KMS-11 (cell line): Measurements from ENCODE around the gene PTGDS.

Experiments used
- H2AFZ ChIP-seq: fragments of 200-600 bp; sonication (generic); 2 replicates; pipeline ENCODE4 v1.6.1; 2016; ENCODE audit warnings: antibody characterized with exemption, mixed run types, low read depth
- H3K27ac ChIP-seq: fragments of 200-600 bp; sonication (generic); 2 replicates; pipeline ENCODE4 v1.6.1; 2016; ENCODE audit warnings: mild to moderate bottlenecking, mixed run types
- H3K27me3 ChIP-seq: fragments of 200-600 bp; sonication (generic); 2 replicates; pipeline ENCODE4 v1.6.1; 2017; ENCODE audit warnings: mild to moderate bottlenecking, low read depth, mixed run types, moderate library complexity; ENCODE audit not compliant: insufficient read depth
- H3K36me3 ChIP-seq: fragments of 200-600 bp; sonication (generic); 2 replicates; pipeline ENCODE4 v1.6.1; 2017; ENCODE audit warnings: mild to moderate bottlenecking, mixed run types; ENCODE audit not compliant: insufficient read depth
- H3K4me1 ChIP-seq: fragments of 200-600 bp; sonication (generic); 2 replicates; pipeline ENCODE4 v1.6.1; 2016; ENCODE audit warnings: mild to moderate bottlenecking, low read depth, mixed run types; ENCODE audit not compliant: poor library complexity, severe bottlenecking
- H3K4me2 ChIP-seq: fragments of 200-600 bp; sonication (generic); 2 replicates; pipeline ENCODE4 v1.7.0; 2016; ENCODE audit warnings: mild to moderate bottlenecking, mixed run types
- H3K4me3 ChIP-seq: fragments of 200-600 bp; sonication (generic); IDR thresholded peaks from 2 replicates; pipeline ENCODE4 v1.6.1; 2017; ENCODE audit warnings: low read depth, low read length, mixed read lengths; ENCODE audit not compliant: insufficient read depth
- H3K79me2 ChIP-seq: fragments of 200-600 bp; sonication (generic); 2 replicates; pipeline ENCODE4 v1.6.1; 2016; ENCODE audit warnings: low read depth, mixed run types; ENCODE audit not compliant: insufficient read depth
- H3K9ac ChIP-seq: fragments of 200-600 bp; sonication (generic); 2 replicates; pipeline ENCODE4 v1.6.1; 2016; ENCODE audit warnings: mild to moderate bottlenecking, mixed run types
- H4K20me1 ChIP-seq: fragments of 200-600 bp; sonication (generic); 2 replicates; pipeline ENCODE4 v1.6.1; 2016; ENCODE audit warnings: mild to moderate bottlenecking, mixed run types; ENCODE audit not compliant: insufficient read depth
- TF ChIP-seq, protein P1 (sequence below): fragments of 200-600 bp; sonication (generic); conservative IDR thresholded peaks from 2 replicates; pipeline ENCODE4 v1.6.1; 2017; ENCODE audit warnings: low read depth, mild to moderate bottlenecking, antibody characterized with exemption, low read length, moderate library complexity, mixed read lengths

PTGDS gene

DNA sequence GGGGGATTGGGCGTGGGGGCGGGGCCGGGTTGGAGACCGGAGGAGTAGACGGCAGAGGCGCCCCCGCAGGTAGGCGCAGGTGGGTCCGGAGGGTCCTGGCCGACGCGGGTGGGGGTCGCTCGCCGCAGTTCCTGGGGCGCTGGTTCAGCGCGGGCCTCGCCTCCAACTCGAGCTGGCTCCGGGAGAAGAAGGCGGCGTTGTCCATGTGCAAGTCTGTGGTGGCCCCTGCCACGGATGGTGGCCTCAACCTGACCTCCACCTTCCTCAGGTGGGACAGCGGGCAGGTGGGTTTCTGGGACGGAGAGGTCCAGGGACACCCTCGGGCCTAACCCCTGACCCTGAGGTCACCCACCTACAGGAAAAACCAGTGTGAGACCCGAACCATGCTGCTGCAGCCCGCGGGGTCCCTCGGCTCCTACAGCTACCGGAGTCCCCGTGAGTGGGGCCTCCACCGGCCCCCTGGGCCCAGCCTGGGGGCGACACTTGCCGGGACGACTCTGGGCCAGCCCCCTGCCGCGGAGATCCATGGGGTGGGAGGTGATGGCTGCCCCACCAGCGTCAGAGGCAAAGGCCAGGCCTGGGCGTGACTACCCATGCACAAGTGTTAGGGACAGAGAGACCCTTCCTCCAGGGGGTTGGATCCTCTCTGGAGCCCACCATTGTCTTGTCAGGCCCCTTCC, 1.7 kb downstream of the PTGDS start:
- Histone ChIP-seq H3K36me3 (no peaks in the 10 kb centered on the region), H3K27me3 (peaks cover 43% of the 10 kb centered on the region), H3K9ac (no peak overlapping the region), H3K79me2 (no peaks in the 10 kb centered on the region), H2AFZ (no peak overlapping the region), H3K4me2 (no peak overlapping the region), H3K4me1 (no peaks in the 10 kb centered on the region), H4K20me1 (no peaks in the 10 kb centered on the region), H3K27ac (no peak overlapping the region), H3K4me3 (no peak overlapping the region)
- TF ChIP-seq, protein P1, sequence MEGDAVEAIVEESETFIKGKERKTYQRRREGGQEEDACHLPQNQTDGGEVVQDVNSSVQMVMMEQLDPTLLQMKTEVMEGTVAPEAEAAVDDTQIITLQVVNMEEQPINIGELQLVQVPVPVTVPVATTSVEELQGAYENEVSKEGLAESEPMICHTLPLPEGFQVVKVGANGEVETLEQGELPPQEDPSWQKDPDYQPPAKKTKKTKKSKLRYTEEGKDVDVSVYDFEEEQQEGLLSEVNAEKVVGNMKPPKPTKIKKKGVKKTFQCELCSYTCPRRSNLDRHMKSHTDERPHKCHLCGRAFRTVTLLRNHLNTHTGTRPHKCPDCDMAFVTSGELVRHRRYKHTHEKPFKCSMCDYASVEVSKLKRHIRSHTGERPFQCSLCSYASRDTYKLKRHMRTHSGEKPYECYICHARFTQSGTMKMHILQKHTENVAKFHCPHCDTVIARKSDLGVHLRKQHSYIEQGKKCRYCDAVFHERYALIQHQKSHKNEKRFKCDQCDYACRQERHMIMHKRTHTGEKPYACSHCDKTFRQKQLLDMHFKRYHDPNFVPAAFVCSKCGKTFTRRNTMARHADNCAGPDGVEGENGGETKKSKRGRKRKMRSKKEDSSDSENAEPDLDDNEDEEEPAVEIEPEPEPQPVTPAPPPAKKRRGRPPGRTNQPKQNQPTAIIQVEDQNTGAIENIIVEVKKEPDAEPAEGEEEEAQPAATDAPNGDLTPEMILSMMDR: no peak

GRCh38 chr9:136979769-136980587, 2.7 kb downstream of the PTGDS start:
- H3K36me3 ChIP-seq: no peaks in the 10 kb centered on the region
- H2AFZ ChIP-seq: no peak overlapping the region
- H3K4me2 ChIP-seq: no peak overlapping the region
- H3K27ac ChIP-seq: no peak overlapping the region
- no peaks in the 10 kb centered on the region for H3K4me1 ChIP-seq
- H3K79me2 ChIP-seq: no peaks in the 10 kb centered on the region
- no peaks in the 10 kb centered on the region for H4K20me1 ChIP-seq
- no peak overlapping the region for H3K9ac ChIP-seq
- TF ChIP-seq, protein P1: no peak
- no peak overlapping the region for H3K4me3 ChIP-seq
- H3K27me3 ChIP-seq: peaks cover 43% of the 10 kb centered on the region

DNA sequence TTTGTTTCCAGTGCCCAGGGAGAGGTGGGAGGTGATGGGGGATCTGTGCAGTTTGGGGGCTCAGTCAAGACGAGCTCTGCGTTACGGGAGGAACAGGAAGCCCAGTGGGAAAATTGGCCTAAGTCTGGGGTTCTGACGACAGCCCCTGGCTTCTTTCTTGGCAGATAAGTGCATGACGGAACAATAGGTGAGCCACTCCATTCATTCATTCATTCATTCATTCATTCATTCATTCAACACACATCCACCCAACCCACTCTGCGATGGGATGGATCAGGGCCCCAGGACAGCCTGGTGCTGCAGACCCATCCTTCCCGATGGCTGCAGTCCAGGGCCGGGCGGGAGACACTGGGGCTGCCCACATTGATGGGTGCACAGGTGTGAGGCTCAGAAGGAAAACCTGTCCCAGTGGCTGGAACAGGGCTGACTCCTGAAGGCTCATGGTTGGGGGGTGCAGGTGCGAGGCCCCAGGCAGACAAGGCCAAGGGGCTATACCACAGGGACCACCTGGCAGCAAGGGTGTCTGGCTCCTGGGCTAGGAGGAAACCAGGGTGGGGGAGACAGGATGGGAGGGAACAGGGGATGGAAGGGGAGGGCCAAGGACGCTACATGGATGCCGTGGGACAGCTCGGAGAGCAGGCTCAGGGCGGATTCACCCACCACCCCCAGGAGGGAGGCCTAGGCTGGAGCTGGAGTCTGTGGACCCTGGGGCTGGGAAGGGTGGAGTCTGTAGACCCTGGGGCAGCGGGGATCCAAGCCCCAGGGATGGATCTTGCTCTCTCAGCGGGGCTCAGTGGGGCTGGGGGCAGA, 3.6 kb downstream of the PTGDS start:
- no peaks in the 10 kb centered on the region for H3K79me2 ChIP-seq
- TF ChIP-seq, protein P1: no peak
- no peak overlapping the region for H2AFZ ChIP-seq
- no peaks in the 10 kb centered on the region for H3K4me1 ChIP-seq
- H3K27me3 ChIP-seq: peaks cover 42% of the 10 kb centered on the region
- H3K4me2 ChIP-seq: no peak overlapping the region
- no peak overlapping the region for H3K9ac ChIP-seq
- no peak overlapping the region for H3K27ac ChIP-seq
- H3K4me3 ChIP-seq: no peak overlapping the region
- no peaks in the 10 kb centered on the region for H3K36me3 ChIP-seq
- no peaks in the 10 kb centered on the region for H4K20me1 ChIP-seq

GRCh38 chr9:136981588-136982231, 4.4 kb downstream of the PTGDS start:
- no peaks in the 10 kb centered on the region for H3K4me1 ChIP-seq
- no peak overlapping the region for H2AFZ ChIP-seq
- TF ChIP-seq, protein P1: no peak
- no peaks in the 10 kb centered on the region for H4K20me1 ChIP-seq
- no peaks in the 10 kb centered on the region for H3K79me2 ChIP-seq
- no peaks in the 10 kb centered on the region for H3K36me3 ChIP-seq
- no peak overlapping the region for H3K4me2 ChIP-seq
- H3K9ac ChIP-seq: no peak overlapping the region
- no peak overlapping the region for H3K4me3 ChIP-seq
- peaks cover 50% of the 10 kb centered on the region for H3K27me3 ChIP-seq
- H3K27ac ChIP-seq: no peak overlapping the region
